CD4-positive, alpha-beta T cell treated with Interleukin-6 for 4 hours (primary cell): Measurements from ENCODE around the gene ATRNL1.

Experiments used
- DNase-seq: peaks from one replicate; pipeline ENCODE4 v3.0.0-alpha.2; 2020; ENCODE audit warnings: mixed read lengths

The ATRNL1 gene

GRCh38 chr10:115093286-115093775, at the start of gene ATRNL1:
Gene ATRNL1, plus strand, starts transcription at chr10:115093365. Its CDS starts 386 bp downstream, at chr10:115093751.
- DNase-seq = no peak

GRCh38 chr10:115043719-115044118, 49.4 kb upstream of the ATRNL1 start:
- no peak for DNase-seq

- no peak for DNase-seq
These were observed 48.3 kb upstream of the ATRNL1 start for GRCh38 chr10:115044891-115045290.

DNA sequence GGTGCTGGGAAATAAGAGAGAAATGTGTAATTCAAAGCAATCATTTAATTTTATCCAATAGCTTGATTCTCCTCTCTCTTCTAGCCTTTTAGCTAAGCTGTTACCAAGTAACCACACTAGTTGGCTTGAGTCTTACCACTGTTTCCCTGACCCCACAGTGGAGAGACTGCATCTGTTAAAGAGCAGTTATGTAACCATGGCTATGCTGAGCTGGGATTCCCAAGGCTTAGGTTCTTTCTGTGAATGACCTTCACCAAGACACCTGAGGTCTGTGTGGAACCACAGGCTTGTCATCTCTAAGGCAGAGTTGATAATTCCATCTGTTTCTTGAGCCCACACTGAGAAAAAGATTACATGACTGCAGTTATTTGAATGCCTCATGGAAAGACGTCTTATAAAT, 47.7 kb upstream of the ATRNL1 start:
- no peak for DNase-seq

GRCh38 chr10:115046686-115047236, 46.4 kb upstream of the ATRNL1 start:
- DNase-seq = no peak

GRCh38 chr10:115047705-115048104, 45.5 kb upstream of the ATRNL1 start:
- DNase-seq = no peak

GRCh38 chr10:115049318-115049717, 43.8 kb upstream of the ATRNL1 start:
- no peak for DNase-seq

- no peak for DNase-seq
These were observed 43.2 kb upstream of the ATRNL1 start for GRCh38 chr10:115049960-115050359.

- DNase-seq = no peak
These were observed 42.7 kb upstream of the ATRNL1 start for GRCh38 chr10:115050375-115051010.

- DNase-seq = no peak
These were observed 41.9 kb upstream of the ATRNL1 start for GRCh38 chr10:115051216-115051615.

- DNase-seq = no peak
These were observed 40.9 kb upstream of the ATRNL1 start for GRCh38 chr10:115052226-115052625.

DNA sequence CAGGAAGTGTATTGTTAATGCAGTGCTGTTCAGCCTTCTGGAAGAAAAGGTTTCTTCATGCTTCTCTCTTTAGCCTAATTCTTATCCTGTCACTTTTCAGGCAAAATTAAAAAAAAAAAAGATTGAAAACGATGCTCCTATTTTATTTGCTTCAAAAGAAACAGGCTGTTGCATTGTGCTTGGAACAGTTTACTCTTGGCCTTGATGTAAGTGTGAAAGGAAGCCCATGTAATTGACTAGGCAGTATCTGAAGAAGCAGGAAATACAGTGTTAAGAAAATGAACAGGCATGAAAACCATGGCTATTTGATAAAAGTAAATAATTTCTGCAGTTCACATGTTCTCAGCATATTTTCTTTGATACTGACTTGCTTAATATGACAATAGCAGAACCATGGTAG, 40.4 kb upstream of the ATRNL1 start:
- DNase-seq = no peak

- no peak for DNase-seq
These were observed 37.0 kb upstream of the ATRNL1 start for GRCh38 chr10:115056186-115056585.

DNA sequence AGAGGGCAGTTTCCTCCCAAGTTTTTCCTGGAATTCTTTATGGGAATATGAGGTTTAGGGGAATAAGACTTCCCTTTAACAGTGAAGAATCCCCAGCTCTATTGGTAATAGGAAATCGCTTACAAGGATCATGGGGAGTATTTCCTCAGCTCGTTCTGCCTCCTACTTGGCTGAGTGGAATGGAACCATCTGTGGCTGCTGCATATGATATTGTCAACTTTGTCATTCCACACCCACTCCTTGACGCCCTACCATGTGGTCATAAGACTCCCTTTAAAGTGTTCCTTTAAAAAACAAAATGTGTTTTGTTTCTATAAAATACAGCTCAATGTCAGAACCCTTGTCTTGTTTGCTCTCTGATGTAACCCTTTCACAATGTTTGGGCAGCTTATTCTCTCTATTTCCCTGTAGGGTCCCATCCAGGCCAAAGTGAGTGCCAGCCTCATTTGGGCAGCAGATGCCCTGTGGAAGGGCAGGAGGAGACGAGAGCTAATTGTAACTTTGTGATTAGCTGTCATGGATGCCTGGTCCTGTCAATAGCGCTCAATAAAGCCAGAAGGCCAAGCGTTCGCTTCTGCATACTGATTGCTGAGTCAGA, 33.8 kb upstream of the ATRNL1 start:
- no peak for DNase-seq

DNA sequence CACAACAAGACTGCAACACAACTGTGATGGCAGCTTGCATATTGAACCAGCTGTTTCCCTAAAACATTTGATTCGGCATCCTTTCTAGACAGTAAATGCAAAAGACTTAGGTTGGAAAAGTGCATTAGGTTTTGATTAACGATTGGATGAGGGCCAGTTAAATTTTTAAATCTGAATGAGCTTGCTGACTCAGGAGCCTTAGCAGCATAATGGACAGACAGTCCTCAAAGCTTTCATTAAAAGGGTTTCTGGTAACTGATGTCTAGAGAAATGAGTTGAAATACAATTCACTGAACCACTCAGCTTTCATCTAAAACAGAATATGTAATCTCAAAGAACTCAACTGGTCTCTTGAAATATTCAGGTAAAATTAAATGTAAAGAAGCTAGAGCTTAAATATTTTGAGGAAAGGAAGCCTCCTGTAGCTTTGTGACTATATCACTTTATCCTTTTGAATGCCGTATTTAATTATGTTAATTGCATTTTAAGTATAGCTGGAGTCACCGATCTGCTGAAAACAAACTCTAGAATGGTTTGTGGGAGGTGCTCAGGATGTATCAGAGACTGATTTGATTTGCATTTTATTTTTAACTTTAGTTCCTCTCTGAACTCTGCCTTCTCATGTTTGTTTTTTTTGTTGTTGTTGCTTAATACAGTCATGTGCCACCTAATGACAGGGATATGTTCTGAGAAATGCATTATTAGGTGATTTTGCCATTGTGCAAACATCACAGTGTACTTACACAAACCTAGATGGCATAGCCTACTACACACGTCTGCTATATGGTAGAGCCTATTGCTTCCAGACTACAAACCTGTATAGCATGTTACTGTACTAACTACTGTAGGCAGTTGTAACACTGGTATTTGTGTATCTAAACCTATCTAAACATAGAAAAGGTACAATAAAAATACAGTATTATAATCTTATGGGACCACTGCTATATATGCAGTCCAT, 29.2 kb upstream of the ATRNL1 start:
- DNase-seq = no peak

DNA sequence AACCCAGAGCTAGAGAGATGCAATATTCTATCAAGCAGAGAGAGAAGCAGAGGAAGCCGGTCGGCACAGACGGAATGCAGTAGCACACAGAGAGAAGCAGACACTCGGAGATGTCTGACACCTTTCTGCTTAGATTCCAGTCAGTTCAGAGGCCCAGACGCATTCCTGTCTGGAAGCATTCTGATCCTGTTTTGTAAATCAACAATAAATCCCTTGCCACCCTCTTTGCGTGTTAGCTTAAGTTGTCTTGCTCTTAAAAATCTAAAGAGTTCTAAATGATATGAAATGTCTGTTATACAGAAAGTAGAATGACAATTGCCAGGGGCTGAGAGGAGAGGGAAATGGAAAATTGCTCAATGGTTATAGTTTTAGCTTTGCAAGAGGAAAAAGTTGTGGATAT, 27.4 kb upstream of the ATRNL1 start:
- DNase-seq = no peak

GRCh38 chr10:115066528-115066927, 26.6 kb upstream of the ATRNL1 start:
- DNase-seq = no peak

- DNase-seq = no peak
These were observed 19.4 kb upstream of the ATRNL1 start for GRCh38 chr10:115073796-115074195.

- DNase-seq = no peak
These were observed 10.7 kb upstream of the ATRNL1 start for GRCh38 chr10:115082506-115082905.

- no peak for DNase-seq
These were observed 8.8 kb upstream of the ATRNL1 start for GRCh38 chr10:115084277-115084850.

GRCh38 chr10:115091161-115091560, 2.0 kb upstream of the ATRNL1 start:
- DNase-seq = no peak

GRCh38 chr10:115092258-115092554, 959 bp upstream of the ATRNL1 start:
- no peak for DNase-seq
